SK-N-SH treated with all-trans-retinoic acid at 6 μM for 48 hours (cell line): ENCODE results near the gene C6orf89.

Experiments used
- ATAC-seq: fragments of 200-7000 bp; cut with Tn5 transposase; 3 replicates; pipeline ENCODE4 v1.9.1; 2020; ENCODE audit warnings: mild to moderate bottlenecking, moderate library complexity
- ARNTL ChIP-seq: fragments of 450-650 bp; formaldehyde crosslinking; IDR thresholded peaks from 2 replicates; pipeline ENCODE4 v1.5.0; 2020; ENCODE audit warnings: low read depth, mild to moderate bottlenecking, moderate library complexity, borderline replicate concordance
- BACH2 ChIP-seq: fragments of 250-450 bp; sonication (Bioruptor Pico); IDR thresholded peaks from 2 replicates; pipeline ENCODE4 v1.9.0; 2021; ENCODE audit warnings: mild to moderate bottlenecking, borderline replicate concordance
- CSDC2 ChIP-seq: fragments of 250-450 bp; sonication (Bioruptor Pico); IDR thresholded peaks from 2 replicates; pipeline ENCODE4 v1.5.0; 2020; ENCODE audit warnings: mild to moderate bottlenecking, moderate library complexity
- ESRRG ChIP-seq: fragments of 250-450 bp; sonication (Bioruptor Pico); IDR thresholded peaks from 2 replicates; pipeline ENCODE4 v1.6.1; 2021; ENCODE audit warnings: mild to moderate bottlenecking
- GLIS3 ChIP-seq: fragments of 250-450 bp; sonication (Bioruptor Pico); IDR thresholded peaks from 2 replicates; pipeline ENCODE4 v1.5.0; 2020; ENCODE audit warnings: mild to moderate bottlenecking, moderate library complexity
- ISL1 ChIP-seq: fragments of 250-450 bp; sonication (Bioruptor Pico); IDR thresholded peaks from 2 replicates; pipeline ENCODE4 v2.1.2; 2022; ENCODE audit warnings: mild to moderate bottlenecking, moderate library complexity
- OSR1 ChIP-seq: fragments of 250-450 bp; sonication (Bioruptor Pico); IDR thresholded peaks from 2 replicates; pipeline ENCODE4 v1.8.0; 2022; ENCODE audit warnings: moderate library complexity, mild to moderate bottlenecking, inconsistent platforms
- PATZ1 ChIP-seq: fragments of 250-450 bp; sonication (Bioruptor Pico); IDR thresholded peaks from 2 replicates; pipeline ENCODE4 v1.8.0; 2020; ENCODE audit warnings: mild to moderate bottlenecking, moderate library complexity, borderline replicate concordance
- POU6F1 ChIP-seq: fragments of 250-450 bp; sonication (Bioruptor Pico); IDR thresholded peaks from 2 replicates; pipeline ENCODE4 v1.8.0; 2021; ENCODE audit warnings: low read depth, mild to moderate bottlenecking, moderate library complexity, borderline replicate concordance
- PPARA ChIP-seq: fragments of 250-450 bp; sonication (Bioruptor Pico); IDR thresholded peaks from 2 replicates; pipeline ENCODE4 v1.5.0; 2020; ENCODE audit warnings: mild to moderate bottlenecking, borderline replicate concordance
- RARB ChIP-seq: fragments of 250-450 bp; sonication (Bioruptor Pico); IDR thresholded peaks from 2 replicates; pipeline ENCODE4 v1.8.0; 2021; ENCODE audit warnings: mild to moderate bottlenecking, moderate library complexity
- SNAI2 ChIP-seq: fragments of 250-450 bp; sonication (Bioruptor Pico); IDR thresholded peaks from 2 replicates; pipeline ENCODE4 v1.5.0; 2020; ENCODE audit warnings: mild to moderate bottlenecking, moderate library complexity
- TCF4 ChIP-seq: fragments of 250-450 bp; sonication (Bioruptor Pico); IDR thresholded peaks from 2 replicates; pipeline ENCODE4 v1.8.0; 2021; ENCODE audit warnings: mild to moderate bottlenecking, moderate library complexity, borderline replicate concordance
- TOX ChIP-seq: fragments of 250-450 bp; sonication (Bioruptor Pico); IDR thresholded peaks from 2 replicates; pipeline ENCODE4 v1.8.0; 2021; ENCODE audit warnings: mild to moderate bottlenecking, moderate library complexity, borderline replicate concordance
- TSHZ2 ChIP-seq: fragments of 250-450 bp; sonication (Bioruptor Pico); IDR thresholded peaks from 2 replicates; pipeline ENCODE4 v1.5.0; 2020; ENCODE audit warnings: mild to moderate bottlenecking, moderate library complexity
- ZC3H10 ChIP-seq: fragments of 250-450 bp; sonication (Bioruptor Pico); IDR thresholded peaks from 2 replicates; pipeline ENCODE4 v1.5.1; 2021; ENCODE audit warnings: mild to moderate bottlenecking, moderate library complexity
- ZFP30 ChIP-seq: fragments of 450-650 bp; formaldehyde crosslinking; IDR thresholded peaks from 2 replicates; pipeline ENCODE4 v1.5.0; 2022; ENCODE audit warnings: mild to moderate bottlenecking, moderate library complexity
- ZNF565 ChIP-seq: fragments of 450-650 bp; formaldehyde crosslinking; conservative IDR thresholded peaks from 2 replicates; pipeline ENCODE4 v1.5.0; 2020; ENCODE audit warnings: low read depth, mild to moderate bottlenecking, moderate library complexity
- ZNF70 ChIP-seq: fragments of 450-650 bp; formaldehyde crosslinking; IDR thresholded peaks from 2 replicates; pipeline ENCODE4 v1.5.0; 2020; ENCODE audit warnings: mild to moderate bottlenecking, moderate library complexity
- ZNF8 ChIP-seq: fragments of 450-650 bp; formaldehyde crosslinking; IDR thresholded peaks from 2 replicates; pipeline ENCODE4 v1.5.0; 2020; ENCODE audit warnings: mild to moderate bottlenecking, moderate library complexity
- TF ChIP-seq, protein P1 (sequence below): fragments of 250-450 bp; sonication (Bioruptor Pico); IDR thresholded peaks from 2 replicates; pipeline ENCODE4 v1.5.1; 2020; ENCODE audit warnings: low read depth, mild to moderate bottlenecking, moderate library complexity
- TF ChIP-seq, protein P2 (sequence below): fragments of 250-450 bp; sonication (Bioruptor Pico); IDR thresholded peaks from 2 replicates; pipeline ENCODE4 v1.5.1; 2021; ENCODE audit warnings: mild to moderate bottlenecking, moderate library complexity

Gene C6orf89

GRCh38 chr6:36845233-36845632 is 40.5 kb upstream of the C6orf89 start:
- no peak for ATAC-seq

DNA sequence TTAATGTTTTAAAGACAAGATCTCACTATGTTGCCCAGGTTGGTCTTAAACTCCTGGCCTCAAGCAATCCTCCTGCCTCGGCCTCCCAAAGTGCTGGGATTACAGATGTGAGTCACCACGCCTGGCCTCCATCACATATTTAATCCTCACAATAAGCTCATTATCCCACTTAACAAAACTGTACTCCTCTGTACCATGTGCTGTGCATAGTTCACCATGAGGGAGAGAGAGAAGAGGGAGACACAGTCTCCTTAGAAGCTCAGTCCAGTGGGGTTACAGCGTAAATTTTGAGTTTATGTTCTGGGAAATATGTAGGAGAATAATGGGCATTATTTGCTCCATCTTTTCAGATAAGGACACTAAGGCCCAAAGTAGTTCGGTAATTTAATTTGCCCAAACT is 38.6 kb upstream of the C6orf89 start:
- no peak for ATAC-seq

More at GRCh38 chr6:36845233-36845632, 40.5 kb upstream of the C6orf89 start:
- no peak for TF ChIP-seq ZNF70 (CRISPR knock-in tag)
- TF ChIP-seq ISL1 (CRISPR knock-in tag): no peak
- TF ChIP-seq, protein P1, sequence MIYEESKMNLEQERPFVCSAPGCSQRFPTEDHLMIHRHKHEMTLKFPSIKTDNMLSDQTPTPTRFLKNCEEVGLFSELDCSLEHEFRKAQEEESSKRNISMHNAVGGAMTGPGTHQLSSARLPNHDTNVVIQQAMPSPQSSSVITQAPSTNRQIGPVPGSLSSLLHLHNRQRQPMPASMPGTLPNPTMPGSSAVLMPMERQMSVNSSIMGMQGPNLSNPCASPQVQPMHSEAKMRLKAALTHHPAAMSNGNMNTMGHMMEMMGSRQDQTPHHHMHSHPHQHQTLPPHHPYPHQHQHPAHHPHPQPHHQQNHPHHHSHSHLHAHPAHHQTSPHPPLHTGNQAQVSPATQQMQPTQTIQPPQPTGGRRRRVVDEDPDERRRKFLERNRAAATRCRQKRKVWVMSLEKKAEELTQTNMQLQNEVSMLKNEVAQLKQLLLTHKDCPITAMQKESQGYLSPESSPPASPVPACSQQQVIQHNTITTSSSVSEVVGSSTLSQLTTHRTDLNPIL (CRISPR knock-in tag): no peak
- TF ChIP-seq PPARA (CRISPR knock-in tag): no peak
- TF ChIP-seq, protein P2, sequence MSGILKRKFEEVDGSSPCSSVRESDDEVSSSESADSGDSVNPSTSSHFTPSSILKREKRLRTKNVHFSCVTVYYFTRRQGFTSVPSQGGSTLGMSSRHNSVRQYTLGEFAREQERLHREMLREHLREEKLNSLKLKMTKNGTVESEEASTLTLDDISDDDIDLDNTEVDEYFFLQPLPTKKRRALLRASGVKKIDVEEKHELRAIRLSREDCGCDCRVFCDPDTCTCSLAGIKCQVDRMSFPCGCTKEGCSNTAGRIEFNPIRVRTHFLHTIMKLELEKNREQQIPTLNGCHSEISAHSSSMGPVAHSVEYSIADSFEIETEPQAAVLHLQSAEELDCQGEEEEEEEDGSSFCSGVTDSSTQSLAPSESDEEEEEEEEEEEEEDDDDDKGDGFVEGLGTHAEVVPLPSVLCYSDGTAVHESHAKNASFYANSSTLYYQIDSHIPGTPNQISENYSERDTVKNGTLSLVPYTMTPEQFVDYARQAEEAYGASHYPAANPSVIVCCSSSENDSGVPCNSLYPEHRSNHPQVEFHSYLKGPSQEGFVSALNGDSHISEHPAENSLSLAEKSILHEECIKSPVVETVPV (CRISPR knock-in tag): no peak
- no peak for TF ChIP-seq SNAI2 (CRISPR knock-in tag)
- no peak for TF ChIP-seq ZNF565 (CRISPR knock-in tag)
- TF ChIP-seq ZNF8 (CRISPR knock-in tag): no peak
- TF ChIP-seq CSDC2 (CRISPR knock-in tag): no peak
- TF ChIP-seq POU6F1 (CRISPR knock-in tag): no peak
- TF ChIP-seq ARNTL: no peak
- TF ChIP-seq, all 23 proteins: peak for 0

More for the DNA sequence above, 38.6 kb upstream of the C6orf89 start:
- TF ChIP-seq OSR1 (CRISPR knock-in tag) (no peak), SNAI2 (CRISPR knock-in tag) (no peak), ZC3H10 (no peak), ZNF70 (CRISPR knock-in tag) (no peak), ISL1 (CRISPR knock-in tag) (no peak), GLIS3 (CRISPR knock-in tag) (no peak), POU6F1 (CRISPR knock-in tag) (no peak), ZNF565 (CRISPR knock-in tag) (no peak), TOX (no peak), RARB (no peak), BACH2 (CRISPR knock-in tag) (no peak), ZFP30 (CRISPR knock-in tag) (no peak), TSHZ2 (no peak), ESRRG (no peak), CSDC2 (CRISPR knock-in tag) (no peak), ZNF8 (CRISPR knock-in tag) (no peak), TCF4 (CRISPR knock-in tag) (no peak), PATZ1 (no peak)
- TF ChIP-seq, protein P2 (CRISPR knock-in tag): no peak
